DND-41 (cell line): ENCODE measurements around the gene DRC7.

ENCODE experiments used
- ATAC-seq: fragments of 200-7000 bp; cut with Tn5 transposase; 3 replicates; pipeline ENCODE4 v1.9.1; 2021; ENCODE audit warnings: low read depth; ENCODE audit not compliant: insufficient read depth
- DNase-seq: peaks from one replicate; pipeline ENCODE4 v3.0.0-alpha.2; 2020
- H2AFZ ChIP-seq: 2 replicates; pipeline ENCODE4 v1.6.0; 2012; ENCODE audit warnings: low read depth, low read length
- H3K27ac ChIP-seq: 2 replicates; pipeline ENCODE4 v1.5.1; 2012; ENCODE audit warnings: low read length, inconsistent platforms
- H3K27me3 ChIP-seq: fragments of 200-600 bp; sonication (generic); 2 replicates; pipeline ENCODE4 v1.6.0; 2012; ENCODE audit warnings: low read length, mild to moderate bottlenecking, inconsistent platforms; ENCODE audit not compliant: insufficient read depth, poor library complexity
- H3K36me3 ChIP-seq: 2 replicates; pipeline ENCODE4 v1.5.1; 2012; ENCODE audit warnings: low read length, inconsistent platforms; ENCODE audit not compliant: insufficient read depth
- H3K4me1 ChIP-seq: 2 replicates; pipeline ENCODE4 v1.5.1; 2012; ENCODE audit warnings: mild to moderate bottlenecking, low read length; ENCODE audit not compliant: insufficient read depth
- H3K4me2 ChIP-seq: 2 replicates; pipeline ENCODE4 v1.6.0; 2012; ENCODE audit warnings: mild to moderate bottlenecking, moderate library complexity, low read length, inconsistent platforms; ENCODE audit not compliant: insufficient read depth
- H3K4me3 ChIP-seq, 2 experiments: fragments of 200-600 bp in 1 of 2; shearing (Covaris generic) in 1 of 2; 2 replicates each; pipeline ENCODE4 v1.5.1; 2012 to 2016; ENCODE audit warnings: inconsistent platforms in 2 of 2, low read length in 2 of 2, mild to moderate bottlenecking in 2 of 2, low read depth in 1 of 2, moderate library complexity in 1 of 2
- H3K79me2 ChIP-seq: 2 replicates; pipeline ENCODE4 v1.6.0; 2012; ENCODE audit warnings: low read length, inconsistent platforms; ENCODE audit not compliant: insufficient read depth
- H3K9ac ChIP-seq: 2 replicates; pipeline ENCODE4 v1.6.0; 2012; ENCODE audit warnings: low read depth, mild to moderate bottlenecking, inconsistent platforms, low read length, moderate library complexity
- H3K9me3 ChIP-seq: 2 replicates; pipeline ENCODE4 v1.5.1; 2012; ENCODE audit warnings: low read length, moderate library complexity, mild to moderate bottlenecking, inconsistent platforms; ENCODE audit not compliant: insufficient read depth, severe bottlenecking
- H4K20me1 ChIP-seq: 2 replicates; pipeline ENCODE4 v1.6.0; 2012; ENCODE audit warnings: low read length; ENCODE audit not compliant: insufficient read depth
- EZH2 ChIP-seq: IDR thresholded peaks from 3 replicates; pipeline ENCODE4 v1.6.1; 2012; ENCODE audit warnings: borderline replicate concordance, low read depth, mild to moderate bottlenecking, moderate library complexity, low read length, inconsistent platforms; ENCODE audit not compliant: severe bottlenecking
- TF ChIP-seq, protein P1 (sequence below): IDR thresholded peaks from 2 replicates; pipeline ENCODE4 v1.5.1; 2012; ENCODE audit warnings: borderline replicate concordance, low read length, moderate library complexity, mild to moderate bottlenecking; ENCODE audit not compliant: poor library complexity, severe bottlenecking; ENCODE audit errors: extremely low read depth

Gene DRC7

DNA sequence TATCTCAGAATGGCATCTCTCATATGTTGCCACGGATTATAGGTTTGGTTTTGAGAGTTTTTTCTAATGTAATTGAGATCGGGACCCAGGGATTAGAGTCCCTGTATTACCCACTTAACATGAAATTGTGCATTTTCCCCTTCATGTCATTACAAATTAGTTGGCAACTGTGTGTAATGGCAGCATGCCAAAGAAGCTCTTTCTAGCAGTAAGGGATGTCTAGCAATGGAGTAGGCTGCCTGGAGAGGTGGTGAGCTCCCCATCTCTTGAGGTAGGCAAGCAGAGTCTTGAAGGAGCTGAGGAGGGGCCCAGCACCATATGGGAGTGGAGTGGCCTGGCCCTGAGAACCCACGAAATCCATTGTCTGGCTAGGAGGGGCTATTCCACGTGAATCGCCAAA, 30.9 kb downstream of the DRC7 start:
- Histone ChIP-seq H3K4me3 (no peak overlapping the region), H3K9ac (no peak overlapping the region), H3K9me3 (no peaks in the 10 kb centered on the region), H3K4me1 (no peaks in the 10 kb centered on the region), H4K20me1 (no peaks in the 10 kb centered on the region), H3K4me2 (no peak overlapping the region), H3K36me3 (no peaks in the 10 kb centered on the region), H3K27me3 (no peaks in the 10 kb centered on the region), H3K79me2 (no peaks in the 10 kb centered on the region), H2AFZ (no peak overlapping the region), H3K27ac (no peak overlapping the region)
- DNase-seq = no peak
- ATAC-seq = no peak
- no peak for TF ChIP-seq EZH2
- TF ChIP-seq, protein P1, sequence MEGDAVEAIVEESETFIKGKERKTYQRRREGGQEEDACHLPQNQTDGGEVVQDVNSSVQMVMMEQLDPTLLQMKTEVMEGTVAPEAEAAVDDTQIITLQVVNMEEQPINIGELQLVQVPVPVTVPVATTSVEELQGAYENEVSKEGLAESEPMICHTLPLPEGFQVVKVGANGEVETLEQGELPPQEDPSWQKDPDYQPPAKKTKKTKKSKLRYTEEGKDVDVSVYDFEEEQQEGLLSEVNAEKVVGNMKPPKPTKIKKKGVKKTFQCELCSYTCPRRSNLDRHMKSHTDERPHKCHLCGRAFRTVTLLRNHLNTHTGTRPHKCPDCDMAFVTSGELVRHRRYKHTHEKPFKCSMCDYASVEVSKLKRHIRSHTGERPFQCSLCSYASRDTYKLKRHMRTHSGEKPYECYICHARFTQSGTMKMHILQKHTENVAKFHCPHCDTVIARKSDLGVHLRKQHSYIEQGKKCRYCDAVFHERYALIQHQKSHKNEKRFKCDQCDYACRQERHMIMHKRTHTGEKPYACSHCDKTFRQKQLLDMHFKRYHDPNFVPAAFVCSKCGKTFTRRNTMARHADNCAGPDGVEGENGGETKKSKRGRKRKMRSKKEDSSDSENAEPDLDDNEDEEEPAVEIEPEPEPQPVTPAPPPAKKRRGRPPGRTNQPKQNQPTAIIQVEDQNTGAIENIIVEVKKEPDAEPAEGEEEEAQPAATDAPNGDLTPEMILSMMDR = no peak

DNA sequence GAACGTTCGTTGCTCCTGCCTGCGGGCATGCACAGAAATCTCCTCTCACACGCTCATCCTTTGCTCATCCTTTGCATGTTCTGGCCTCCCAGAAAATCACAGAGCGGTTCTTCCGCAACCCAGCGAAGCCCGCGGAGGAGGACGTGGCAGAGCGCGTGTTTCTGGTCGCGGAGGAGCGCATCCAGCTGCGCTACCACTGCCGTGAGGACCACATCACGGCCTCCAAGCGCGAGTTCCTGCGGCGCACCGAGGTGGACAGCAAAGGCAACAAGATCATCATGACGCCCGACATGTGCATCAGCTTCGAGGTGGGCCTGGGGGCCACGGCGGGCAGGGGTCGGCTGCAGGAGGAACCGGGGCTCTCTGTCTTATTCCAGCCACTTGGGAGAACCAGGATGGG, 31.4 kb downstream of the DRC7 start:
- Histone ChIP-seq H3K4me3 (no peak overlapping the region), H2AFZ (no peak overlapping the region), H3K4me1 (no peaks in the 10 kb centered on the region), H3K9ac (no peak overlapping the region), H3K36me3 (no peaks in the 10 kb centered on the region), H4K20me1 (no peaks in the 10 kb centered on the region), H3K4me2 (no peak overlapping the region), H3K79me2 (no peaks in the 10 kb centered on the region), H3K9me3 (no peaks in the 10 kb centered on the region), H3K27me3 (no peaks in the 10 kb centered on the region), H3K27ac (no peak overlapping the region)
- TF ChIP-seq EZH2 = no peak
- TF ChIP-seq, protein P1 = no peak
- ATAC-seq = no peak
- DNase-seq = no peak

DNA sequence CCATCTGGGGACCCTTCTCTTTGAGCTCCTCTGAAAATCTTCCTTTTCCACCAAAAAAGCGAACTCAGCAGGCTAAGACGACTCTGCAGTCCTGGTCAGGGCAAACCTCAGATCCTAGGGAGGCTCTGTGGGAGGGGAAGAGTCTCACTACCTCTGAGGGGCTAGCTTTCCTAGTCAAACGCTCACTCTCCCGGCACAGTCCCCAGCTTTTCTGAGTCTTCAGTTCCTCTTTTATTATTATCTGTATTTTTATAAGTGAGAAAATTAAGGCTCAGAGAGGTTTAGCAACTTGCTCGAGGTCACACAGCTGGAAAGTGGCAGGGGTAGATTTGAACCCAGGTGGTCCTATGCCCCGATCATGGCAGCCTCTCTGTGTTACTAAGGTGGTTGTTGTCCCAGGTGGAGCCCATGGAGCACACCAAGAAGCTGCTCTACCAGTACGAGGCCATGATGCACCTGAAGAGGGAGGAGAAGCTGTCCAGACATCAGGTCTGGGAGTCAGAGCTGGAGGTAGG, 31.9 kb downstream of the DRC7 start:
- Histone ChIP-seq H3K27me3 (no peaks in the 10 kb centered on the region), H3K79me2 (no peaks in the 10 kb centered on the region), H3K9me3 (no peaks in the 10 kb centered on the region), H2AFZ (no peak overlapping the region), H3K4me2 (no peak overlapping the region), H3K27ac (no peak overlapping the region), H4K20me1 (no peaks in the 10 kb centered on the region), H3K9ac (no peak overlapping the region), H3K4me3 (no peak overlapping the region), H3K4me1 (no peaks in the 10 kb centered on the region), H3K36me3 (no peaks in the 10 kb centered on the region)
- no peak for DNase-seq
- TF ChIP-seq, protein P1 = no peak
- TF ChIP-seq EZH2 = no peak
- ATAC-seq = no peak

DNA sequence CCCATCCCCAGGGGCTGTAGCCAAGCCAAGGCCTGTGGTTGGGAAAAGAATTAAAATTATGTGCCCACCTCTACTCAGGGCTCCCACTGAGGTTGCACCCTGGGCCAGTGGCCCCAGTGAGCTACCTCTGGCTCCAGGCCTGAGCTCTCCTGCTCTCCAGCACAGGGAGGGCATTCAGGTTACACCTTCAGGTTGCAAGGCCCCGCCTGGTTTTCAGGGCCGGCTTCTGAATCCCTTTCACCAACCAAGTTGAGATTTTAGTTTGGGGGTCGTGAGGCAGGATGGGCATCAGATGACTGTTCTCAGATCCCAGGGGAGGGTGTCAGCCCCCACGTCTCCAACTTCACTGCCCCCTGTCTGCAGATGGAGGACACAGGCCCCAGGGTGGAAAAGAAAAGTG, 33.0 kb downstream of the DRC7 start:
- Histone ChIP-seq H4K20me1 (no peaks in the 10 kb centered on the region), H3K4me2 (no peak overlapping the region), H3K36me3 (no peaks in the 10 kb centered on the region), H3K9ac (no peak overlapping the region), H3K4me1 (no peaks in the 10 kb centered on the region), H3K9me3 (no peaks in the 10 kb centered on the region), H3K27me3 (no peaks in the 10 kb centered on the region), H3K4me3 (no peak overlapping the region), H3K27ac (no peak overlapping the region), H2AFZ (no peak overlapping the region), H3K79me2 (no peaks in the 10 kb centered on the region)
- TF ChIP-seq EZH2 = no peak
- TF ChIP-seq, protein P1 = peak; percentile 11
- ATAC-seq (no peak), DNase-seq (no peak)
